GM23338 (cell line): ENCODE results near the gene GPRC5B. TPM values are rescaled to one million over a fixed set of nuclear protein-coding genes. Genes with fewer than 3 reads are reported as not detected.
A peak's percentile ranks its signal among the peaks of the same experiment; 100 is the strongest.

ENCODE experiments used
- ATAC-seq: fragments of 200-7000 bp; cut with Tn5 transposase; 3 replicates; pipeline ENCODE4 v1.9.1; 2020
- DNase-seq: peaks from one replicate; pipeline ENCODE4 v3.0.0-alpha.2; 2015; ENCODE audit warnings: low spot score
- H2AFZ ChIP-seq: fragments of 200-600 bp; sonication (generic); 2 replicates; pipeline ENCODE4 v1.8.0; 2016; ENCODE audit warnings: antibody characterized with exemption, mild to moderate bottlenecking, moderate library complexity
- H3F3A ChIP-seq: fragments of 200-600 bp; sonication (generic); replicated peaks from 2 replicates; pipeline ENCODE4 v1.8.0; 2017; ENCODE audit warnings: antibody characterized with exemption, mixed run types, low read depth
- H3K27ac ChIP-seq: fragments of 200-600 bp; sonication (generic); 2 replicates; pipeline ENCODE4 v1.6.1; 2016; ENCODE audit warnings: low read depth
- H3K27me3 ChIP-seq: fragments of 200-600 bp; sonication (generic); 2 replicates; pipeline ENCODE4 v1.8.0; 2016; ENCODE audit warnings: mild to moderate bottlenecking, mixed run types, moderate library complexity; ENCODE audit not compliant: insufficient read depth
- H3K36me3 ChIP-seq: fragments of 200-600 bp; sonication (generic); 2 replicates; pipeline ENCODE4 v1.8.0; 2016; ENCODE audit warnings: mild to moderate bottlenecking; ENCODE audit not compliant: insufficient read depth
- H3K4me1 ChIP-seq: fragments of 200-600 bp; sonication (generic); 2 replicates; pipeline ENCODE4 v1.8.0; 2016; ENCODE audit warnings: mild to moderate bottlenecking, moderate library complexity; ENCODE audit not compliant: insufficient read depth
- H3K4me2 ChIP-seq: fragments of 200-600 bp; sonication (generic); 2 replicates; pipeline ENCODE4 v1.7.1; 2017; ENCODE audit warnings: mixed run types
- H3K4me3 ChIP-seq: fragments of 200-600 bp; sonication (generic); 2 replicates; pipeline ENCODE4 v1.6.1; 2016; ENCODE audit warnings: mixed run types
- H3K79me2 ChIP-seq: fragments of 200-600 bp; sonication (generic); replicated peaks from 2 replicates; pipeline ENCODE4 v1.8.0; 2017; ENCODE audit warnings: mild to moderate bottlenecking; ENCODE audit not compliant: insufficient read depth
- H3K9me2 ChIP-seq: fragments of 200-600 bp; sonication (generic); 2 replicates; pipeline ENCODE4 v1.8.0; 2017; ENCODE audit not compliant: insufficient read depth
- H4K20me1 ChIP-seq: fragments of 200-600 bp; sonication (generic); replicated peaks from 2 replicates; pipeline ENCODE4 v1.8.0; 2017; ENCODE audit warnings: mild to moderate bottlenecking; ENCODE audit not compliant: insufficient read depth
- H3K27ac Mint-ChIP-seq: 2 replicates; pipeline ENCODE4 v1.8.0; 2020; ENCODE audit warnings: inconsistent platforms, mild to moderate bottlenecking, moderate library complexity, mixed read lengths
- H3K27me3 Mint-ChIP-seq: 3 replicates; pipeline ENCODE4 v1.8.0; 2022; ENCODE audit warnings: low read depth, mild to moderate bottlenecking, moderate library complexity, mixed read lengths, inconsistent platforms; ENCODE audit not compliant: insufficient read depth, poor library complexity
- H3K36me3 Mint-ChIP-seq: 3 replicates; pipeline ENCODE4 v1.8.0; 2021; ENCODE audit warnings: low read depth, mild to moderate bottlenecking, inconsistent platforms, moderate library complexity, mixed read lengths
- H3K4me1 Mint-ChIP-seq: 3 replicates; pipeline ENCODE4 v1.8.0; 2020; ENCODE audit warnings: mild to moderate bottlenecking, inconsistent platforms, mixed read lengths
- H3K4me3 Mint-ChIP-seq: 3 replicates; pipeline ENCODE4 v1.8.0; 2021; ENCODE audit warnings: moderate library complexity, mild to moderate bottlenecking, inconsistent platforms, mixed read lengths
- H3K9me3 Mint-ChIP-seq: 3 replicates; pipeline ENCODE4 v1.8.0; 2020; ENCODE audit warnings: moderate library complexity, mild to moderate bottlenecking, inconsistent platforms, mixed read lengths
- CREB1 ChIP-seq: fragments of 250-450 bp; sonication (Bioruptor Pico); IDR thresholded peaks from 2 replicates; pipeline ENCODE4 v1.5.0; 2020; ENCODE audit warnings: low read depth, mild to moderate bottlenecking, moderate library complexity
- EZH2 ChIP-seq: fragments of 200-600 bp; sonication (generic); IDR thresholded peaks from one replicate; pipeline ENCODE4 v1.8.0; 2017; ENCODE audit warnings: antibody characterized with exemption, mild to moderate bottlenecking, low read depth; ENCODE audit not compliant: unreplicated experiment
- EZH2phosphoT487 ChIP-seq: fragments of 200-600 bp; sonication (generic); IDR thresholded peaks from one replicate; pipeline ENCODE4 v1.8.1; 2018; ENCODE audit warnings: antibody characterized with exemption; ENCODE audit not compliant: unreplicated experiment
- JUNB ChIP-seq: IDR thresholded peaks from one replicate; pipeline ENCODE4 v1.6.1; 2016; ENCODE audit warnings: antibody characterized with exemption; ENCODE audit not compliant: unreplicated experiment
- POLR2AphosphoS5 ChIP-seq: IDR thresholded peaks from 2 replicates; pipeline ENCODE4 v1.6.1; 2016; ENCODE audit warnings: antibody characterized with exemption, low read depth
- STAT1 ChIP-seq: IDR thresholded peaks from one replicate; pipeline ENCODE4 v1.6.1; 2016; ENCODE audit warnings: antibody characterized with exemption; ENCODE audit not compliant: unreplicated experiment
- ZNF114 ChIP-seq: fragments of 250-450 bp; sonication (Bioruptor Pico); IDR thresholded peaks from 2 replicates; pipeline ENCODE4 v1.5.0; 2020; ENCODE audit warnings: mild to moderate bottlenecking, moderate library complexity
- ZNF331 ChIP-seq: fragments of 250-450 bp; sonication (Bioruptor Pico); IDR thresholded peaks from 2 replicates; pipeline ENCODE4 v1.5.0; 2020; ENCODE audit warnings: low read depth, mild to moderate bottlenecking, moderate library complexity
- polyA plus RNA-seq: library from polyadenylated mRNA; unstranded; fragments of >200 nt; fragmentation: Nextera tagmentation; extraction: Ambion mirVana; gene quantifications from 2 replicates; pipeline ENCODE4 v1.2.1, GENCODE V29; 2016
- total RNA-seq: library from RNA; depleted of rRNA; stranded (reverse); fragments of >200 nt; shearing (Covaris generic); gene quantifications from 2 replicates; pipeline ENCODE4 v1.2.3, GENCODE V29; 2014
- TF ChIP-seq, protein P1 (sequence below): IDR thresholded peaks from one replicate; pipeline ENCODE4 v1.6.1; 2018; ENCODE audit warnings: antibody characterized with exemption; ENCODE audit not compliant: unreplicated experiment
- TF ChIP-seq, protein P2 (sequence below): IDR thresholded peaks from 2 replicates; pipeline ENCODE4 v1.6.1; 2016; ENCODE audit warnings: antibody characterized with exemption
- TF ChIP-seq, protein P3 (sequence below): fragments of 250-450 bp; sonication (Bioruptor Pico); IDR thresholded peaks from 2 replicates; pipeline ENCODE4 v1.5.0; 2020; ENCODE audit warnings: mild to moderate bottlenecking, moderate library complexity

The GPRC5B gene
- total and polyA plus RNA-seq, 2 experiments from 2014 or later, result 70.9 to 82.5 TPM

DNA sequence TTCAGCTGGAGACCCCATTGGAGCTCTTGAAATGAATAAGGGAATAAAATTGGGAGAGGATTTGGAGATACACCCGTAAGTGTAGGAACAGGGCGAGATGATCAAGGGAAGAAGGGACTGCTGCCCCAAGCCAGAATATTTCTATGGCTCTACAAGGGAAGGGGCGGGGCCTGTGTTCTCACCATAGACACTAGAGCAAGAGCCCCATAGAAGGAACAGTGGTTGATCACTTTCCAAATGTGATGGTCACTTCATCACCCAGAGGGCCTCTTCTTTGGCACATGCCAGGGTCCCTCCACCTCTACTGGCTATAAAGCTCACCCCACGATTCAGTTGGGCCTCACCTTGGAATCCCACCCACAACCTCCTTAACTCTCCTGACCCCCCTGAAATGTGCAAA, 25.0 kb downstream of the GPRC5B start (continued):
- TF ChIP-seq ZNF114 (CRISPR knock-in tag) (no peak), JUNB (no peak), POLR2AphosphoS5 (no peak)
- TF ChIP-seq, protein P1, sequence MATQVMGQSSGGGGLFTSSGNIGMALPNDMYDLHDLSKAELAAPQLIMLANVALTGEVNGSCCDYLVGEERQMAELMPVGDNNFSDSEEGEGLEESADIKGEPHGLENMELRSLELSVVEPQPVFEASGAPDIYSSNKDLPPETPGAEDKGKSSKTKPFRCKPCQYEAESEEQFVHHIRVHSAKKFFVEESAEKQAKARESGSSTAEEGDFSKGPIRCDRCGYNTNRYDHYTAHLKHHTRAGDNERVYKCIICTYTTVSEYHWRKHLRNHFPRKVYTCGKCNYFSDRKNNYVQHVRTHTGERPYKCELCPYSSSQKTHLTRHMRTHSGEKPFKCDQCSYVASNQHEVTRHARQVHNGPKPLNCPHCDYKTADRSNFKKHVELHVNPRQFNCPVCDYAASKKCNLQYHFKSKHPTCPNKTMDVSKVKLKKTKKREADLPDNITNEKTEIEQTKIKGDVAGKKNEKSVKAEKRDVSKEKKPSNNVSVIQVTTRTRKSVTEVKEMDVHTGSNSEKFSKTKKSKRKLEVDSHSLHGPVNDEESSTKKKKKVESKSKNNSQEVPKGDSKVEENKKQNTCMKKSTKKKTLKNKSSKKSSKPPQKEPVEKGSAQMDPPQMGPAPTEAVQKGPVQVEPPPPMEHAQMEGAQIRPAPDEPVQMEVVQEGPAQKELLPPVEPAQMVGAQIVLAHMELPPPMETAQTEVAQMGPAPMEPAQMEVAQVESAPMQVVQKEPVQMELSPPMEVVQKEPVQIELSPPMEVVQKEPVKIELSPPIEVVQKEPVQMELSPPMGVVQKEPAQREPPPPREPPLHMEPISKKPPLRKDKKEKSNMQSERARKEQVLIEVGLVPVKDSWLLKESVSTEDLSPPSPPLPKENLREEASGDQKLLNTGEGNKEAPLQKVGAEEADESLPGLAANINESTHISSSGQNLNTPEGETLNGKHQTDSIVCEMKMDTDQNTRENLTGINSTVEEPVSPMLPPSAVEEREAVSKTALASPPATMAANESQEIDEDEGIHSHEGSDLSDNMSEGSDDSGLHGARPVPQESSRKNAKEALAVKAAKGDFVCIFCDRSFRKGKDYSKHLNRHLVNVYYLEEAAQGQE, result no peak

DNA sequence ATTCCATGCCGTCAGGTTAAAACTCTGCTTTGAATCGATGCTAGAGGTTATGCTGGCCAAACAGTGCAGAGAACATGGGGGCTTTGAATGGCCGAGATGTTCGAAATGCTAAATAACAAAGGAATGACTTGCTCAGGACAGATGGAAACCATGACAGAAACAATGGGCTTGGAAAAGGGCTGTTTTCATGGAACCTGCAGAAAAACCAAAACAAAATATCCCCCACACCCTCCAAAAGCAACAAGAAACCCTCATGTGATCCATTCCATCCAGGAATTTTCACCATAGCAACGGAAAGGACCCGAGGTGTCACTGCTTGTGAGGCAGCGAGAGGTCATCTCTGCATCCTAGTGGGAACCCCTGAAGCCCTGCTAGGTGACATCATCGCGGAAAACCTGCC, 25.5 kb downstream of the GPRC5B start:
- H2AFZ ChIP-seq, result no peak overlapping the region
- no peaks in the 10 kb centered on the region for H4K20me1 ChIP-seq
- ATAC-seq (no peak), DNase-seq (no peak)
- no peak overlapping the region for H3K4me3 ChIP-seq
- Mint-ChIP-seq H3K27me3 (peaks cover 10% of the 10 kb centered on the region), H3K9me3 (no peaks in the 10 kb centered on the region; the same call in 2 of the 3 replicates), H3K4me3 (peak overlapping the region; percentile 15; the same call in 1 of the 3 replicates), H3K36me3 (peaks cover 75% of the 10 kb centered on the region), H3K27ac (peak overlapping the region; percentile 99), H3K4me1 (peaks cover 87% of the 10 kb centered on the region)
- peak overlapping the region; percentile 99 for H3K27ac ChIP-seq
- peaks cover 81% of the 10 kb centered on the region for H3K4me1 ChIP-seq
- H3F3A ChIP-seq, result peaks cover 32% of the 10 kb centered on the region
- 0 out of 2 replicates have a peak, but pooled peaks cover 7% of the 10 kb centered on the region for H3K36me3 ChIP-seq
- no peaks in the 10 kb centered on the region for H3K27me3 ChIP-seq
- no peaks in the 10 kb centered on the region for H3K9me2 ChIP-seq
- H3K4me2 ChIP-seq, result peak overlapping the region; percentile 36
- peaks cover 21% of the 10 kb centered on the region for H3K79me2 ChIP-seq
- TF ChIP-seq, protein P2, sequence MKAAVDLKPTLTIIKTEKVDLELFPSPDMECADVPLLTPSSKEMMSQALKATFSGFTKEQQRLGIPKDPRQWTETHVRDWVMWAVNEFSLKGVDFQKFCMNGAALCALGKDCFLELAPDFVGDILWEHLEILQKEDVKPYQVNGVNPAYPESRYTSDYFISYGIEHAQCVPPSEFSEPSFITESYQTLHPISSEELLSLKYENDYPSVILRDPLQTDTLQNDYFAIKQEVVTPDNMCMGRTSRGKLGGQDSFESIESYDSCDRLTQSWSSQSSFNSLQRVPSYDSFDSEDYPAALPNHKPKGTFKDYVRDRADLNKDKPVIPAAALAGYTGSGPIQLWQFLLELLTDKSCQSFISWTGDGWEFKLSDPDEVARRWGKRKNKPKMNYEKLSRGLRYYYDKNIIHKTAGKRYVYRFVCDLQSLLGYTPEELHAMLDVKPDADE, result no peak
- TF ChIP-seq CREB1 (CRISPR knock-in tag), result no peak
- TF ChIP-seq EZH2, result no peak
- TF ChIP-seq ZNF331, result no peak
- no peak for TF ChIP-seq JUNB
- TF ChIP-seq EZH2phosphoT487, result no peak
- no peak for TF ChIP-seq STAT1
- TF ChIP-seq, protein P1, result no peak
- TF ChIP-seq, protein P3, sequence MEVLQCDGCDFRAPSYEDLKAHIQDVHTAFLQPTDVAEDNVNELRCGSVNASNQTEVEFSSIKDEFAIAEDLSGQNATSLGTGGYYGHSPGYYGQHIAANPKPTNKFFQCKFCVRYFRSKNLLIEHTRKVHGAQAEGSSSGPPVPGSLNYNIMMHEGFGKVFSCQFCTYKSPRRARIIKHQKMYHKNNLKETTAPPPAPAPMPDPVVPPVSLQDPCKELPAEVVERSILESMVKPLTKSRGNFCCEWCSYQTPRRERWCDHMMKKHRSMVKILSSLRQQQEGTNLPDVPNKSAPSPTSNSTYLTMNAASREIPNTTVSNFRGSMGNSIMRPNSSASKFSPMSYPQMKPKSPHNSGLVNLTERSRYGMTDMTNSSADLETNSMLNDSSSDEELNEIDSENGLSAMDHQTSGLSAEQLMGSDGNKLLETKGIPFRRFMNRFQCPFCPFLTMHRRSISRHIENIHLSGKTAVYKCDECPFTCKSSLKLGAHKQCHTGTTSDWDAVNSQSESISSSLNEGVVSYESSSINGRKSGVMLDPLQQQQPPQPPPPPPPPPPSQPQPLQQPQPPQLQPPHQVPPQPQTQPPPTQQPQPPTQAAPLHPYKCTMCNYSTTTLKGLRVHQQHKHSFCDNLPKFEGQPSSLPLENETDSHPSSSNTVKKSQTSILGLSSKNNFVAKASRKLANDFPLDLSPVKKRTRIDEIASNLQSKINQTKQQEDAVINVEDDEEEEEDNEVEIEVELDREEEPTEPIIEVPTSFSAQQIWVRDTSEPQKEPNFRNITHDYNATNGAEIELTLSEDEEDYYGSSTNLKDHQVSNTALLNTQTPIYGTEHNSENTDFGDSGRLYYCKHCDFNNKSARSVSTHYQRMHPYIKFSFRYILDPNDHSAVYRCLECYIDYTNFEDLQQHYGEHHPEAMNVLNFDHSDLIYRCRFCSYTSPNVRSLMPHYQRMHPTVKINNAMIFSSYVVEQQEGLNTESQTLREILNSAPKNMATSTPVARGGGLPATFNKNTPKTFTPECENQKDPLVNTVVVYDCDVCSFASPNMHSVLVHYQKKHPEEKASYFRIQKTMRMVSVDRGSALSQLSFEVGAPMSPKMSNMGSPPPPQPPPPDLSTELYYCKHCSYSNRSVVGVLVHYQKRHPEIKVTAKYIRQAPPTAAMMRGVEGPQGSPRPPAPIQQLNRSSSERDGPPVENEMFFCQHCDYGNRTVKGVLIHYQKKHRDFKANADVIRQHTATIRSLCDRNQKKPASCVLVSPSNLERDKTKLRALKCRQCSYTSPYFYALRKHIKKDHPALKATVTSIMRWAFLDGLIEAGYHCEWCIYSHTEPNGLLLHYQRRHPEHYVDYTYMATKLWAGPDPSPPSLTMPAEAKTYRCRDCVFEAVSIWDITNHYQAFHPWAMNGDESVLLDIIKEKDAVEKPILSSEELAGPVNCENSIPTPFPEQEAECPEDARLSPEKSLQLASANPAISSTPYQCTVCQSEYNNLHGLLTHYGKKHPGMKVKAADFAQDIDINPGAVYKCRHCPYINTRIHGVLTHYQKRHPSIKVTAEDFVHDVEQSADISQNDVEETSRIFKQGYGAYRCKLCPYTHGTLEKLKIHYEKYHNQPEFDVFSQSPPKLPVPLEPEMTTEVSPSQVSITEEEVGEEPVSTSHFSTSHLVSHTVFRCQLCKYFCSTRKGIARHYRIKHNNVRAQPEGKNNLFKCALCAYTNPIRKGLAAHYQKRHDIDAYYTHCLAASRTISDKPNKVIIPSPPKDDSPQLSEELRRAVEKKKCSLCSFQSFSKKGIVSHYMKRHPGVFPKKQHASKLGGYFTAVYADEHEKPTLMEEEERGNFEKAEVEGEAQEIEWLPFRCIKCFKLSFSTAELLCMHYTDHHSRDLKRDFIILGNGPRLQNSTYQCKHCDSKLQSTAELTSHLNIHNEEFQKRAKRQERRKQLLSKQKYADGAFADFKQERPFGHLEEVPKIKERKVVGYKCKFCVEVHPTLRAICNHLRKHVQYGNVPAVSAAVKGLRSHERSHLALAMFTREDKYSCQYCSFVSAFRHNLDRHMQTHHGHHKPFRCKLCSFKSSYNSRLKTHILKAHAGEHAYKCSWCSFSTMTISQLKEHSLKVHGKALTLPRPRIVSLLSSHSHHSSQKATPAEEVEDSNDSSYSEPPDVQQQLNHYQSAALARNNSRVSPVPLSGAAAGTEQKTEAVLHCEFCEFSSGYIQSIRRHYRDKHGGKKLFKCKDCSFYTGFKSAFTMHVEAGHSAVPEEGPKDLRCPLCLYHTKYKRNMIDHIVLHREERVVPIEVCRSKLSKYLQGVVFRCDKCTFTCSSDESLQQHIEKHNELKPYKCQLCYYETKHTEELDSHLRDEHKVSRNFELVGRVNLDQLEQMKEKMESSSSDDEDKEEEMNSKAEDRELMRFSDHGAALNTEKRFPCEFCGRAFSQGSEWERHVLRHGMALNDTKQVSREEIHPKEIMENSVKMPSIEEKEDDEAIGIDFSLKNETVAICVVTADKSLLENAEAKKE (CRISPR knock-in tag), result no peak
